NCI-H2107 treated with DMSO at 0.1 percent for 48 hours (cell line): ENCODE results near the gene CSNK1G1.
"Not testable (repeated sequence)": the region's sequence is repeated elsewhere in the genome, so short reads cannot be mapped to it uniquely, and the experiment has no call there.

Source experiments
- DNase-seq: peaks from one replicate; lab custom pipeline; 2025; ENCODE audit not compliant: unreplicated experiment; lab: John Stamatoyannopoulos, UW

The CSNK1G1 gene

GRCh38 chr15:64288999-64289398, 67.0 kb downstream of the CSNK1G1 start:
- no peak for DNase-seq

GRCh38 chr15:64288577-64288976, 67.4 kb downstream of the CSNK1G1 start:
- peak; percentile 8 for DNase-seq

GRCh38 chr15:64287953-64288352, 68.0 kb downstream of the CSNK1G1 start:
- no peak for DNase-seq

- no peak for DNase-seq
These were observed 69.5 kb downstream of the CSNK1G1 start for GRCh38 chr15:64286473-64286872.

- no peak for DNase-seq
These were observed 70.1 kb downstream of the CSNK1G1 start for GRCh38 chr15:64285871-64286270.

- DNase-seq: no peak
These were observed 70.8 kb downstream of the CSNK1G1 start for GRCh38 chr15:64285150-64285549.

- DNase-seq: no peak
These were observed 71.9 kb downstream of the CSNK1G1 start for GRCh38 chr15:64284042-64284441.

- no peak for DNase-seq
These were observed 73.3 kb downstream of the CSNK1G1 start for GRCh38 chr15:64282701-64283100.

GRCh38 chr15:64279131-64279530, 76.8 kb downstream of the CSNK1G1 start:
- no peak for DNase-seq

GRCh38 chr15:64275934-64276333, 80.0 kb downstream of the CSNK1G1 start:
- DNase-seq: no peak

GRCh38 chr15:64274341-64274950, 81.5 kb downstream of the CSNK1G1 start:
- no peak for DNase-seq

GRCh38 chr15:64267331-64267973, 88.5 kb downstream of the CSNK1G1 start:
- DNase-seq: no peak

GRCh38 chr15:64265188-64265587, 90.8 kb downstream of the CSNK1G1 start:
- not testable (repeated sequence) for DNase-seq

GRCh38 chr15:64264502-64264901, 91.5 kb downstream of the CSNK1G1 start:
- no peak for DNase-seq

- no peak for DNase-seq
These were observed 92.4 kb downstream of the CSNK1G1 start for GRCh38 chr15:64263567-64263966.

GRCh38 chr15:64256051-64256450, 99.9 kb downstream of the CSNK1G1 start:
- DNase-seq: no peak

- no peak for DNase-seq
These were observed 104.3 kb downstream of the CSNK1G1 start for GRCh38 chr15:64251658-64252057.

GRCh38 chr15:64251121-64251520, 104.9 kb downstream of the CSNK1G1 start:
- DNase-seq: peak; percentile 25

- DNase-seq: no peak
These were observed 105.9 kb downstream of the CSNK1G1 start for GRCh38 chr15:64249883-64250575.

GRCh38 chr15:64249406-64249805, 106.6 kb downstream of the CSNK1G1 start:
- DNase-seq: no peak

- peak; percentile 76 for DNase-seq
These were observed 107.9 kb downstream of the CSNK1G1 start for GRCh38 chr15:64247906-64248541.

GRCh38 chr15:64247535-64247905, 108.5 kb downstream of the CSNK1G1 start:
- no peak for DNase-seq
